ENCODE measurements around the gene CYP21A2.
"Not testable (repeated sequence)": the region's sequence is repeated elsewhere in the genome, so short reads cannot be mapped to it uniquely, and the experiment has no call there.

The CYP21A2 gene

GRCh38 chr6:32037598-32038524 is at the start of gene CYP21A2:
TSS of gene CYP21A2 (plus strand) at chr6:32038415. CDS start at chr6:32038423, 8 bp downstream.
- DNase-seq (ENCODE audit: low read depth in 2 of 2) = not testable (repeated sequence)

- not testable (repeated sequence) for DNase-seq (ENCODE audit: low read depth in 2 of 2)
Measured at GRCh38 chr6:31989363-31989762, 48.9 kb upstream of the CYP21A2 start.

GRCh38 chr6:31994421-31994820 is 43.8 kb upstream of the CYP21A2 start:
- DNase-seq (ENCODE audit: low read depth in 2 of 2) = not testable (repeated sequence)

GRCh38 chr6:31996385-31996784 is 41.8 kb upstream of the CYP21A2 start:
- DNase-seq (ENCODE audit: low read depth in 2 of 2) = not testable (repeated sequence)

GRCh38 chr6:32002546-32003268 is 35.5 kb upstream of the CYP21A2 start:
- DNase-seq (ENCODE audit: low read depth in 2 of 2) = not testable (repeated sequence)

GRCh38 chr6:32003301-32003700 is 34.9 kb upstream of the CYP21A2 start:
- not testable (repeated sequence) for DNase-seq (ENCODE audit: low read depth in 2 of 2)

GRCh38 chr6:32004393-32004792 is 33.8 kb upstream of the CYP21A2 start:
- DNase-seq (ENCODE audit: low read depth in 2 of 2) = not testable (repeated sequence)

GRCh38 chr6:32004864-32005537 is 33.2 kb upstream of the CYP21A2 start:
- DNase-seq (ENCODE audit: low read depth in 2 of 2) = not testable (repeated sequence)

GRCh38 chr6:32005538-32005880 is 32.7 kb upstream of the CYP21A2 start:
- not testable (repeated sequence) for DNase-seq (ENCODE audit: low read depth in 2 of 2)

GRCh38 chr6:32005991-32006529 is 32.2 kb upstream of the CYP21A2 start:
- DNase-seq (ENCODE audit: low read depth in 2 of 2) = not testable (repeated sequence)

GRCh38 chr6:32007086-32007485 is 31.1 kb upstream of the CYP21A2 start:
- DNase-seq (ENCODE audit: low read depth in 2 of 2) = not testable (repeated sequence)

GRCh38 chr6:32008037-32008436 is 30.2 kb upstream of the CYP21A2 start:
- not testable (repeated sequence) for DNase-seq (ENCODE audit: low read depth in 2 of 2)

- DNase-seq (ENCODE audit: low read depth in 2 of 2) = not testable (repeated sequence)
Measured at GRCh38 chr6:32008616-32009015, 29.6 kb upstream of the CYP21A2 start.

GRCh38 chr6:32009537-32009936 is 28.7 kb upstream of the CYP21A2 start:
- not testable (repeated sequence) for DNase-seq (ENCODE audit: low read depth in 2 of 2)

GRCh38 chr6:32010856-32011530 is 27.2 kb upstream of the CYP21A2 start:
- not testable (repeated sequence) for DNase-seq (ENCODE audit: low read depth in 2 of 2)

GRCh38 chr6:32012941-32013617 is 25.1 kb upstream of the CYP21A2 start:
- not testable (repeated sequence) for DNase-seq (ENCODE audit: low read depth in 2 of 2)

- not testable (repeated sequence) for DNase-seq (ENCODE audit: low read depth in 2 of 2)
Measured at GRCh38 chr6:32013738-32014137, 24.5 kb upstream of the CYP21A2 start.

GRCh38 chr6:32014547-32014946 is 23.7 kb upstream of the CYP21A2 start, which contains the start of gene C4B:
TSS of gene C4B (plus strand) at chr6:32014795. CDS start at chr6:32014846, 51 bp downstream.
- DNase-seq (ENCODE audit: low read depth in 2 of 2) = not testable (repeated sequence)

GRCh38 chr6:32022100-32022499 is 16.1 kb upstream of the CYP21A2 start:
- DNase-seq (ENCODE audit: low read depth in 2 of 2) = not testable (repeated sequence)

- DNase-seq (ENCODE audit: low read depth in 2 of 2) = not testable (repeated sequence)
Measured at GRCh38 chr6:32028631-32029030, 9.6 kb upstream of the CYP21A2 start.
